Activated CD4-positive, alpha-beta memory T cell treated with anti-CD3 and anti-CD28 coated beads, Interleukin-2, amount 10 ng/mL, durations not matched to agents 7 days and 5 days (primary cell): ENCODE results near the gene DUSP1. TPM values are rescaled to one million over a fixed set of nuclear protein-coding genes. Genes with fewer than 3 reads are reported as not detected.
"Not testable (repeated sequence)": the region's sequence is repeated elsewhere in the genome, so short reads cannot be mapped to it uniquely, and the experiment has no call there.

Experiments
- CTCF ChIA-PET: fragments of 350-600 bp; sonication (Branson Sonifier 250); formaldehyde crosslinking; loops from one replicate; lab custom pipeline; 2021; ENCODE audit warnings: antibody characterized with exemption, inconsistent platforms; lab: Charles Lee
- POLR2A ChIA-PET: fragments of 350-600 bp; sonication (Branson Sonifier 250); formaldehyde crosslinking; loops from one replicate; lab custom pipeline; 2021; ENCODE audit warnings: antibody characterized with exemption; lab: Charles Lee
- DNase-seq: peaks from one replicate; pipeline ENCODE4 v3.0.0-alpha.2; 2020
- H3K27ac Mint-ChIP-seq: one replicate; pipeline ENCODE4 v1.8.0; 2021; ENCODE audit warnings: mild to moderate bottlenecking, mixed read lengths
- H3K27me3 Mint-ChIP-seq: one replicate; pipeline ENCODE4 v1.8.0; 2021; ENCODE audit warnings: mixed read lengths
- H3K36me3 Mint-ChIP-seq: one replicate; pipeline ENCODE4 v1.8.0; 2021; ENCODE audit warnings: low read depth, mixed read lengths
- H3K4me1 Mint-ChIP-seq: one replicate; pipeline ENCODE4 v1.8.0; 2021; ENCODE audit warnings: mixed read lengths
- H3K4me3 Mint-ChIP-seq: one replicate; pipeline ENCODE4 v1.8.0; 2021; ENCODE audit warnings: mild to moderate bottlenecking, mixed read lengths
- H3K9me3 Mint-ChIP-seq: one replicate; pipeline ENCODE4 v1.8.0; 2021; ENCODE audit warnings: mixed read lengths
- total RNA-seq, 2 experiments: library from RNA; stranded (reverse); gene quantifications; one replicate each; pipeline ENCODE4 v1.2.3, GENCODE V29; 2021

The DUSP1 gene
- total RNA-seq, 2 experiments from 2014 or later: 17.0 to 18.8 TPM

DNA sequence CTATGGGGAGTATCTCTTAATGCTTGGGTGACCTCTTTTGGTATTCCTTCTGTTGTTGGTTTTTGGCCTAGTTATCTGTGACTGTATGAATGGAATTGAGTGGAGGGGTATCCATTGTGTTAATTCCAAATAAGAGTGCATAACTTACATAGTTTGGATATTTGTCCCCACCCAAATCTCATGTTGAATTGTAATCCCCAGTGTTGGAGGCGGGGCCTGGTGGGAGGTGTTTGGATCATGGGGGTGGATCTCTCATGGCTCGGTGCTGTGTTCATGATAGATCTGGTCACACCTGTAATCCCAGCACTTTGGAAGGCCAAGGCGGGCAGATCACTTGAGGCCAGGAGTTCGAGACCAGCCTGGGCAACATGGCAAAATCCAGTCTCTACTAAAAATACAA, 13.2 kb upstream of the DUSP1 start:
- CTCF ChIA-PET: interaction anchor here (0.8 to 1.3 kb wide), 3 partner anchors 12 to 20 kb away, joined by 4 to 5 read pairs (median 4); partner anchors contain the start of gene DUSP1
- H3K36me3 Mint-ChIP-seq, DNase-seq, H3K27ac Mint-ChIP-seq, H3K9me3 Mint-ChIP-seq, H3K27me3 Mint-ChIP-seq, H3K4me3 Mint-ChIP-seq: not testable (repeated sequence)
- POLR2A ChIA-PET: interaction anchor here (1.7 kb wide), 1 partner anchor 13 kb away, joined by 5 read pairs; the partner anchor contains the start of gene DUSP1
- peaks cover 10% of the 10 kb centered on the region for H3K4me1 Mint-ChIP-seq

DNA sequence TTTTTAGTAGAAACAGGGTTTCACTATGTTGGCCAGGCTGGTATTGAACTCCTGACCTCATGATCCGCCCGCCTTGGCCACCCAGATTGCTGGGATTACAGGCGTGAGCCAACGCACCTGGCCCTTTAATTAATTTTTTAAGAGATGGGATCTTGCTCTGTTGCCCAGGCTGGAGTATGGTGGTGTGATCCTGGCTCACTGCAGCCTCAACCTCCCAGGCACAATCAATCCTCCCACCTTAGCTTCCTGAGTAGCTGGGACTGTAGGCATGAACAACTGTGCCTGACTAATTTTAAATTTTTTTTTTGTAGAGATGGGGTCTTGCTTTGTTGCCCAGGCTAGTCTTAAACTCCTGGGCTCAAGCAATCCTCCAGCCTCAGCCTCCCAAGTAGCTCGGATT, 12.3 kb upstream of the DUSP1 start:
- POLR2A ChIA-PET: interaction anchor here (1.7 kb wide), 1 partner anchor 12 kb away, joined by 5 read pairs; the partner anchor contains the start of gene DUSP1
- H3K27ac Mint-ChIP-seq, H3K9me3 Mint-ChIP-seq, DNase-seq, H3K27me3 Mint-ChIP-seq, H3K4me3 Mint-ChIP-seq, H3K36me3 Mint-ChIP-seq: not testable (repeated sequence)
- CTCF ChIA-PET: interaction anchor here (0.8 to 1.3 kb wide), 3 partner anchors 11 to 19 kb away, joined by 4 to 5 read pairs (median 4); partner anchors contain the start of gene DUSP1
- H3K4me1 Mint-ChIP-seq: peaks cover 15% of the 10 kb centered on the region

DNA sequence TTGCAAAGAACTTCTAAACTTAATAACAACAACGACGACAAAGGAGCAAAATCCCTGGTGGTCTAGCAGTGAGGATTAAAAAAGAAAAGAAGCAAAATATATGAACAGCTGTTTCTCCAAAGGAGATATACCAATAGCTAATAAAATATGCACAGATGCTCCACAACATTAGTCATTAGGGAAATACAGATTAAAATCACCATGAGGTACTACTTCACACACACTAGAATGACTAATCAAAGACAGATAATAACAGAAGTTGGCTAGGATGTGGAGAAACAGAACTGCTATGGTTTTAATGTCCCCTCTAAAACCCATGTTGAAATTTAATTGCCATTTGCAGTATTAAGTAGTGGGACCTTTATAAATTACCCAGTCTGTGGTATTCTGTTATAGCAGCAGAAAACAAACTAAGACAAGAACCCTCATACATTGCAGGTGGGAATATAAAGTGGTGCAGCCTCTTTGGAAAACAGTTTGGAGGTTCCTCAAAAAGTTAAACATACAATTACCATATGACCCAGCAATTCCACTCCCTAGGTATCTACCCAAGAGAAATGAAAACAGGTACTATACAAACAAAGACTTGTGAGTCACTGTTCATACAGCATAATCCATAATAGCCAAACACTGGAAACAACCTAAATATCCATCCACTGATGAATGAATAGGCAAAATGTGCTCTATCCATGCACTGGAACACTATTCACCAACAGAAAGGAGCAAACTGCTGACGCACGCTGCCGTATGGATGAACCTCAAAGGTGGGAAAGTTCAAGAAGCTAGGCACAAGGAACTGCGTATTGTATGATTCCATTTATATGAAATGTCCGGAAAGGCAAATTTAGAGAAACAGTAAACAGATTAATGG, 11.4 kb upstream of the DUSP1 start:
- H3K4me1 Mint-ChIP-seq: peaks cover 24% of the 10 kb centered on the region
- H3K36me3 Mint-ChIP-seq: no peaks in the 10 kb centered on the region
- CTCF ChIA-PET: interaction anchor here (1.5 kb wide), 1 partner anchor 10 kb away, joined by 4 read pairs; no protein-coding TSS in a partner anchor
- H3K27ac Mint-ChIP-seq: no peak overlapping the region
- H3K4me3 Mint-ChIP-seq: no peak overlapping the region
- no peak for DNase-seq
- no peaks in the 10 kb centered on the region for H3K27me3 Mint-ChIP-seq
- no peaks in the 10 kb centered on the region for H3K9me3 Mint-ChIP-seq
- POLR2A ChIA-PET: interaction anchor here (1.0 kb wide), 1 partner anchor 12 kb away, joined by 3 read pairs; the partner anchor contains the start of gene DUSP1

DNA sequence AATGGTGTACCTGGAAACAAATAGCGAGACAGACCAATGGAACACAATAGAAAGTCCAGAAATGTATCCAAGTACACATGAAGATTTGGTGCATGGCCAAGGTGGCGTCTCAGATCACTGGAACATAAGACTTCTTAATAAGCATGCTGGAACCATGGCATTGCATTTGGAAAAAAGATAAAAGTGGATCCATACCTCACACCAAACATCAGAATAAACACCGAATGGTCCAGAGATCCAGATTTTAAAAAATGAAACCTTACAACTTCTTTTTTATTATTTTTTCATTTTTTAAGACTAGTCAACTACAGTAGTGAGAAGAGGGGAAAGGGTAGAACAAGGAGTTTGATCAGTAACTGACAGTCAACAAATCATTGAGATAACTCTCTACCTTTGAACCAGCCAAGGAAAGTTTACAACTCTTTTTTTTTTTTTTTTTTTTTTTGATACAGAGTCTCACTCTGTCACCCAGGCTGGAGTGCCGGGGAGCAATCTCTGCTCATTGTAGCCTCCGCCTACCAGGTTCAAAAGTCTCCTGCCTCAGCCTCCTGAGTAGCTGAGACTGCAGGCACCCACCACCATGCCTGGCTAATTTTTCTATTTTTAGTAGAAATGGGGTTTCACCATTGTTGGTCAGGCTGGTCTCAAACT, 8.8 kb upstream of the DUSP1 start:
- Mint-ChIP-seq H3K36me3 (no peaks in the 10 kb centered on the region), H3K9me3 (no peaks in the 10 kb centered on the region), H3K4me1 (peaks cover 36% of the 10 kb centered on the region), H3K4me3 (no peak overlapping the region), H3K27ac (no peak overlapping the region), H3K27me3 (no peaks in the 10 kb centered on the region)
- ChIA-PET CTCF (interaction anchor here (1.0 kb wide), 1 partner anchor 8 kb away, joined by 5 read pairs; no protein-coding TSS in a partner anchor), POLR2A (interaction anchor here (1.0 to 1.5 kb wide), 3 partner anchors 7 to 15 kb away, joined by 3 to 5 read pairs (median 3); partner anchors contain the start of gene DUSP1)
- DNase-seq: no peak

DNA sequence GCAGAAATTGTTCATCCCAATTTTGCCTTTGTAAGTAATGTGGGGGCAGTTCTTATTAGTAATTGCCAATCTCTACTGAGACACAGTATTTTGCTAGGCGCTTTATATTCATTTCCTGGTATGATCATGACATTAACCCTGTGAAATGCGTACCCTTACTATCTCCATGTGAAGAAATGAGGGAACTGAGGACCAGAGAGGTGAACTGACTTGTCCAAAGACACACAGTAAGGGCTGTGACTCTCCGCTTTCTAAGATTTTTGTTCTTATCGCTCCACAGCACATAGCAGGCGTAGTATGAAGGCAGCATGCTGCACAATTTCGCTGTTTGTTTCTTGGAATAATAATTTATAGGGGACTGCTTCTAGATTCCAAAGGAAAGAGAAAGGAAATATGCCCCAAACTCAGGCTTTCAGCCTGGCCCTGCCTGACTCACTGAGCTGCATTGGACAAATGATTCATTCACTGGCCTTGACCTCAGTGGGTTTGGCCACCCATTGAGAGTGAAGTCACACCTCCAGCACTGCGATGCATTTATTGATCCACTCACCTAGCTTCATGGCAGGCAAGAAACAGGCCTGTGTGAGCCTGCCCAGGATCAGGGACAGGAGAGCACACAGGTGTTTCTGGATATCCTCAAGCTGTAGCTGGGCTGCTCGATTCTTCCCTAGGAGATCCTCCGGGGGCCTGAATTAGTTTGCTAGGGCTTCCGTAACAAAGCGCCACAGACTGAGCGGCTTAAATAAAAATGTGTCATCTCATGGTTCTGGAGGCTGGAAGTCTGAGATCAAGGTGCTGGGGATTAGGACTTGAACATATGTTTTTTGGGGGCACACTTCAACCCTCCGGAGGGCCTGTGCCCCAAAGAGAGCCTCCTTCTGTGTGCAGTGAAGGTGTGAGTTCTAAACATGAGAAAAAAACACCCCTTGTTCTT, 7.2 kb upstream of the DUSP1 start:
- H3K27ac Mint-ChIP-seq: peak overlapping the region; percentile 79
- ChIA-PET POLR2A (interaction anchor here (0.6 to 2.8 kb wide), 12 partner anchors 9 to 206 kb away, joined by 3 to 20 read pairs (median 4); partner anchors contain the start of gene ATP6V0E1), CTCF (interaction anchor here (0.8 to 2.7 kb wide), 8 partner anchors 13 to 181 kb away, joined by 3 to 13 read pairs (median 4); partner anchors contain the start of gene RPL26L1)
- H3K27me3 Mint-ChIP-seq: no peaks in the 10 kb centered on the region
- no peaks in the 10 kb centered on the region for H3K9me3 Mint-ChIP-seq
- no peaks in the 10 kb centered on the region for H3K36me3 Mint-ChIP-seq
- no peak for DNase-seq
- H3K4me3 Mint-ChIP-seq: peak overlapping the region; percentile 36
- H3K4me1 Mint-ChIP-seq: peaks cover 42% of the 10 kb centered on the region

DNA sequence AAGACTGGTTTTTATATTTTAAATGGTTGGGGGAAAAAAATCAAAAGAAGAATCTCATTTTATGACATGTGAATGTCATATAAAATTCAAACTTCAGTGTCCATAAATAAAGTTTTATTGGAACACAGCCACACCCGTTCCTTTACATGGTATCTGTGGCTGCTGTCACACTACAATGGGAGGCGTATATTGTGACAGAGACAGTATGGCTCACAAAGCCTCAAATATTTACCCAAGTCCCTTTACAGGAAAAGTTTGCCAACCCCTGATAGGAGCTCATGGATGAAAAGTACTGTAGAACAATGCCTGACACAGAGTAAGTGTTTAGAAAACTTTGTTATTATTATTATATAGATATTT, 5.2 kb upstream of the DUSP1 start:
- peaks cover 45% of the 10 kb centered on the region for H3K4me1 Mint-ChIP-seq
- CTCF ChIA-PET: interaction anchor here (0.5 to 2.2 kb wide), 5 partner anchors 9 to 183 kb away, joined by 3 to 8 read pairs (median 5); partner anchors contain the start of gene RPL26L1

DNA sequence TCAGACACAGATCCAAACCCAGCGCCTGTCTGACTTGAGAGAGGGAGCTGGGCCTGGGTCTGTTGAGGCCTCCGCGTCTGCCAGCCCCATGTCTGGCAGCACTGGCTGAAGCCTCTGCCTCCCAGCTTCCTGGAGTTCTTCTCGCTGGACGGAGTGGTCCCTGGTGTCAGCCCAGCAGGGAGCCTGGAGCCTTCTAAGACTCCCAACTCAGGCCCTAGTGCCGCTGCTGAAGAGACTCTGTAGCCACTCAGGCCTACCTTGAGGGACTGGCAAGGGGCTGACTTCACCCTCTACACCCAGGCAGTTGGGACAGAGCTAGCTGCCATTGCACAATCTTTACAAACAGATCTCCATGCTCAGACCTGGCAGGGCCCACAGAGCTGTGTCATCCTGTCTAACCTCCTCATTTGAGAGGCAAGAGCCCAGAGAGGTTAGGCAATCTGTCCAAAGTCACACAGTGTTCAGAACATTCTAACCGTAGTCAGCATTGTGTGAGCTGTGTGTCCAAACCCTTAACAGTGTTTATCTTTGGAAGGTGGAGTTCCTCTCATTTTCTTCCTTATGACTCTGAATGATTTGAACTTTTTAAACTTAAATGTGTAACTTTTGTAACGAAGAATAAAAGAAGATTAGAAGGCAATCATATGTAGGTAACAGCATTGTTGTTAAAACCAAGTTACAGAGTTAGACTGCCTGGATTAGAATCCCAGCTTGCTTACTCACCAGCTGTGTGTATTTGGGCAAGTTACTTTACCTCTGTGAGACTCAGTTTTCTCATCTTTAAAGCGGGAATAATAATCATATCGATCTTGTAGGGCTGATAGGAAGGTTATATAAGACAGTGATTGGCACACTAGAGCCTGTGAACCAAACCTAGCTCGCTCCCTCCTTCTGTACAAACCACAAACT, 4.6 kb upstream of the DUSP1 start:
- Mint-ChIP-seq H3K36me3 (no peaks in the 10 kb centered on the region), H3K27ac (no peak overlapping the region), H3K4me1 (peaks cover 45% of the 10 kb centered on the region), H3K9me3 (no peaks in the 10 kb centered on the region), H3K27me3 (no peaks in the 10 kb centered on the region), H3K4me3 (no peak overlapping the region)
- no peak for DNase-seq
- CTCF ChIA-PET: interaction anchor here (0.5 to 2.2 kb wide), 5 partner anchors 8 to 183 kb away, joined by 3 to 8 read pairs (median 5); partner anchors contain the start of gene RPL26L1
- POLR2A ChIA-PET: interaction anchor here (1.2 to 2.8 kb wide), 4 partner anchors 10 to 184 kb away, joined by 3 to 18 read pairs (median 5); partner anchors contain the start of gene RPL26L1

More for the DNA sequence above, 5.2 kb upstream of the DUSP1 start:
- no peak for DNase-seq
- Mint-ChIP-seq H3K27me3 (no peaks in the 10 kb centered on the region), H3K27ac (no peak overlapping the region), H3K9me3 (no peaks in the 10 kb centered on the region), H3K36me3 (no peaks in the 10 kb centered on the region), H3K4me3 (no peak overlapping the region)
- POLR2A ChIA-PET: interaction anchor here (2.1 to 2.8 kb wide), 2 partner anchors 11 to 31 kb away, joined by 6 to 18 read pairs; no protein-coding TSS in a partner anchor

DNA sequence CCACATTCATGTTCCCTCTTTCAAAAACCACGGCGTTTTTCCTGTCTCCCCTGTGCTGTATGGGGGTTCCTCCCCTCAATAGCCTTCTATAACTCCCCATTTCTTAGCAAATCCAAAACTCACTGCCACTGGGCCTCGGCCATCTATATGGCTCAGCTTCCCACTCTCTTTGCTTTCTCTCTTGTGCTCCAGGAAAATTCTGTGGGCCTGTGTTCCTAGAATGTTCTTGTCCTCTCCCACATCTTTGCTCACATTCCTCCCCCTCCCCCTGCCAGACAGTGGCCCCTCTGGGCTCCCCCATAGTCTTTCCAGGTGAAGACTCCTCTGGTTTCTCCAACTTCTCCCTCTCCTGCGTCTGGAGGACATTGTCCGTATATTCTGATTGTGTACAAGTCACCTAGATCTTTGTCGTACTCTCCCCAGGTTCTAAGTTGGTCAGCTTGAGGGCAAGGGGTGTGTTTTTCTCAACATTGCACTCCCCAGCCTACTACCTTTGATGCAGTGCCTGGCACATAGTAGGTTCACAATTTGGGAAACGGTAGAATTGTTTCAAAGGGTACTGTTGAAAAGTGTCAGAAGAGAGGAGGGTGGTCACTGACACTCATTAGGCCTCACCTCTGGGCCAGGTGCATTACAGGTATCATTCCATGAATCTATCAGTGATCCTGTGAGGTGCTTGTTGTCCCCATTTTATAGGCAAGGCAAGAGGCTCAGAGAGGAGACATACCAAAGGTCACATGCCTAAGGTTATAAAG, 3.7 kb upstream of the DUSP1 start:
- ChIA-PET CTCF (interaction anchor here (1.6 kb wide), 1 partner anchor 9 kb away, joined by 5 read pairs; no protein-coding TSS in a partner anchor), POLR2A (interaction anchor here (1.2 to 2.1 kb wide), 3 partner anchors 10 to 185 kb away, joined by 3 to 6 read pairs (median 4); partner anchors contain the start of gene RPL26L1)
- H3K27me3 Mint-ChIP-seq: no peaks in the 10 kb centered on the region
- peaks cover 4% of the 10 kb centered on the region for H3K36me3 Mint-ChIP-seq
- H3K9me3 Mint-ChIP-seq: no peaks in the 10 kb centered on the region
- H3K4me1 Mint-ChIP-seq: peaks cover 50% of the 10 kb centered on the region
- no peak for DNase-seq
- H3K27ac Mint-ChIP-seq: no peak overlapping the region
- H3K4me3 Mint-ChIP-seq: no peak overlapping the region

DNA sequence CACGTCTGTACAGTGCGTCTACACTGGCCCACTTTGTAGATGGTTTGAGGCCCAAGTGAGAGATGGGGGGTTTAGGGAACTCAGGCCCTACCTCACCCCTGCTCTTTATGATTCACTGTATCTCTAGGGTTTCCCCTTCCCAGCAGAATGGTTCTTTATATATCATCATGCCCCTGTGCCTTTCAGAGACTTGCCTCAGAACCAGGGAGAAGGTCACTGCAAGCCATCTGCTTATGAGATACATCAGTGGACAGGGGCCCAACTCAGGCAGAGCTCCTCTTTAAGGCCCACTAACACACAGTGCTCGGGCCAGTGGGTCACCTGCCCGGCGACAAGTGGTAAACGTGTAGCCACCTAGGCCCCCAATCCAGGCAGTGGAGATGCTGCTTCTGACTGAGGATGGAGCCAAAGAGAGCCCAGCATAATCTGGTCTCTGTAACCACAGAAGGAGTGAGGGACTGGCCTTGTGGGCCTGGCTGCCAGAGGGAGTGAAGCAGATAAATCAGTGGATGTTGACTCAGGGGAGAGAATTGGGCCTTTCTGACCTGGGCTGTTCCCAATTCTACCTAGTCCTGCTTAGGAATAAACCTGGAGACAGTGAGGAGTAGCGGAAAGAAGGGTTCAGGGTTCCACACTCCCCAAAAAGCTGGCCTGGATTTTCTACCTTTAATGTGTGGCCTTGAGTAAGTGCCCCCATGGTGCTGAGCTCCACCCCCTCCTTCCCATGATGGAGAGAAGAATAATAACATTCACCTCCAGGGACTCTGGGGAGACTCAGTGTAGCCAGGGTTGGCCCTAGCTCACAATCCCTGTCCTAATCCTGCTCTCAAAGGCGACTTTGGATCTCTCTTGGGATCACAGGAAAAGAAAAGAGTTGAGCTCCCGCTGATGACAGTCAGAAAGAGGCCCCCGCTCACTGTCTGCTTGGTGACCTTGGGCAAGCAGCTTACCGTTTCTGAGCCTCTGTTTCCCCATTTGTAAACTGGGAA, 2.8 kb upstream of the DUSP1 start:
- H3K27ac Mint-ChIP-seq: peak overlapping the region; percentile 47
- H3K4me1 Mint-ChIP-seq: peaks cover 59% of the 10 kb centered on the region
- H3K36me3 Mint-ChIP-seq: peaks cover 13% of the 10 kb centered on the region
- ChIA-PET POLR2A (interaction anchor here (2.1 kb wide), 1 partner anchor 9 kb away, joined by 6 read pairs; no protein-coding TSS in a partner anchor), CTCF (interaction anchor here (0.9 to 3.0 kb wide), 3 partner anchors 57 to 59 kb away, joined by 3 to 29 read pairs (median 18); no protein-coding TSS in a partner anchor)
- H3K27me3 Mint-ChIP-seq: no peaks in the 10 kb centered on the region
- no peak overlapping the region for H3K4me3 Mint-ChIP-seq
- DNase-seq: no peak
- H3K9me3 Mint-ChIP-seq: no peaks in the 10 kb centered on the region
